Adipose tissue (tissue), 3 donors: ENCODE measurements around the gene ADGRG3. TPM values are rescaled to one million over a fixed set of nuclear protein-coding genes. Genes with fewer than 3 reads are reported as not detected.

ENCODE experiments used
- H3K27ac ChIP-seq: one replicate; pipeline ENCODE4 v1.5.1; 2013; ENCODE audit warnings: low read depth, low read length
- WGBS, 3 donors: extraction: QIAGEN DNeasy Blood & Tissue Kit; methylation state at CpG; one replicate each; pipeline ENCODE4 v1.1.7; 2013; 5-methylcytosine and 5-hydroxymethylcytosine counted together
- polyA plus RNA-seq, 3 donors: library from polyadenylated mRNA; stranded (reverse); fragments of 200-250 nt; gene quantifications; one replicate each; pipeline ENCODE4 v1.2.3, GENCODE V29; 2013
- donor health status: healthy with polysubstance abuse.
- donor health status: Bipolar disorder and iron deficiency.
- donor health status: healthy.

Gene ADGRG3
- polyA plus RNA-seq, 3 donors, result 0.32 to 15.7 (median 8.4) TPM

- peak overlapping the region; percentile 10 for H3K27ac ChIP-seq
- 39 to 59% (median 43%) methylated on average over 7 of the region's 7 CpGs for WGBS, 3 donors
Observed at GRCh38 chr16:57643147-57643874, 24.8 kb upstream of the ADGRG3 start.

DNA sequence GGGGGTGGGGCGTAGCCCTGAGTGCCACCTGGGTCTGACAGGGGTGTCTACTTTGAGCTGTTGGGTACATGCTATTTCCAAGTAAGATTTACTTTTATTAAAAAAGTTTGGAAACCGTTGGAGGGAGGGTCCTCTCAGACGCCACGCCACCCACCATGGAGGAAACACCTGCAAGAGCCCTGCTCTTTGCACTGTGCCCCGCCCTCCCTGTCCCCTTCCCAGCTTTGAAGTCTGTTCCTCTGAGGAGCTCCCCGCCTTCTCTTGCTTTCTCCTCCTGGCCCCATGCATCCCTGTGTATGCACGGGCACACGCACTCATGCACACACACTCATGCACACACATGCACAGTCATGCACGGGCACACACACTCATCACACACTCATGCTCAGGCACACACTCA, 24.2 kb upstream of the ADGRG3 start:
- 44 to 77% (median 48%) methylated on average over 9 of the region's 9 CpGs for WGBS, 3 donors
- no peak overlapping the region for H3K27ac ChIP-seq

- no peak overlapping the region for H3K27ac ChIP-seq
Observed at GRCh38 chr16:57644383-57645014, 23.6 kb upstream of the ADGRG3 start.

GRCh38 chr16:57645169-57645568, 22.9 kb upstream of the ADGRG3 start:
- WGBS, 3 donors, result 38 to 72% (median 40%) methylated on average over 10 of the region's 10 CpGs
- no peak overlapping the region for H3K27ac ChIP-seq

More at GRCh38 chr16:57644383-57645014, 23.6 kb upstream of the ADGRG3 start:
- 83 to 92% (median 84%) methylated on average over 11 of the region's 11 CpGs for WGBS, 3 donors

GRCh38 chr16:57645691-57646387, 22.3 kb upstream of the ADGRG3 start:
- WGBS, 3 donors, result 43 to 70% (median 50%) methylated on average over 23 to 24 of the region's 24 CpGs
- no peak overlapping the region for H3K27ac ChIP-seq

DNA sequence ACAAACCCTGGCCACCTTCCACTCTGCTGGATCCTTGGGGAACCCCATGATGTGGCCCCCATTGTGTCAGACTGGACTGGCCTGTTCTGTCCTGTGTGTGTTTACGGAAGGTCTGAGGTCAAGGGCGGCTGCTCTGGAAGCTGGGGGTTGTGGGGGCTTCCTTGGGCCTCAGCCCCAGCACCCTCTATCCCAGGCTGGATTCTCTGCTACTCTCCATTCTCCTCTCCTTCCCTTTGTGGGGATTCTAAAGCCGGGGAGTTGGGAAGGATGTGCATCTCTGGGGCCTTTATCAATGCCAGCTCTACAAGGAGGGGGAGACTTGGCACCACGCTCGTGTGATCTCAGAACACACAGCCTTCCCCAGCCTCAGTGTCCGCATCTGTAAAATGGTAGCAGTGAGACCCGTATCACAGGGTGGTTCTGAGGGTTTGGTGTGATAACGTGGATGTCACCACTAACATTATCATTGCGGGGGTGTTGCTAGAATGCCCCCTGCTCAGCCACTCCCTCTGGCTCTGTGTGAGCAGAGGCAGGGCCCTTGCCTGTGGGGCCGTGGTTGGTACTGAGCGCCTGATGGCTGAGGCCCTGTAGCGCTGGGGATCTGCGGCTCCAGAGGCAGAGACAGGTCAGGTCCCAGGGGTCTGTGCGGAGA, 21.6 kb upstream of the ADGRG3 start:
- no peak overlapping the region for H3K27ac ChIP-seq
- WGBS, 3 donors, result 59 to 72% (median 63%) methylated on average over 14 of the region's 14 CpGs

DNA sequence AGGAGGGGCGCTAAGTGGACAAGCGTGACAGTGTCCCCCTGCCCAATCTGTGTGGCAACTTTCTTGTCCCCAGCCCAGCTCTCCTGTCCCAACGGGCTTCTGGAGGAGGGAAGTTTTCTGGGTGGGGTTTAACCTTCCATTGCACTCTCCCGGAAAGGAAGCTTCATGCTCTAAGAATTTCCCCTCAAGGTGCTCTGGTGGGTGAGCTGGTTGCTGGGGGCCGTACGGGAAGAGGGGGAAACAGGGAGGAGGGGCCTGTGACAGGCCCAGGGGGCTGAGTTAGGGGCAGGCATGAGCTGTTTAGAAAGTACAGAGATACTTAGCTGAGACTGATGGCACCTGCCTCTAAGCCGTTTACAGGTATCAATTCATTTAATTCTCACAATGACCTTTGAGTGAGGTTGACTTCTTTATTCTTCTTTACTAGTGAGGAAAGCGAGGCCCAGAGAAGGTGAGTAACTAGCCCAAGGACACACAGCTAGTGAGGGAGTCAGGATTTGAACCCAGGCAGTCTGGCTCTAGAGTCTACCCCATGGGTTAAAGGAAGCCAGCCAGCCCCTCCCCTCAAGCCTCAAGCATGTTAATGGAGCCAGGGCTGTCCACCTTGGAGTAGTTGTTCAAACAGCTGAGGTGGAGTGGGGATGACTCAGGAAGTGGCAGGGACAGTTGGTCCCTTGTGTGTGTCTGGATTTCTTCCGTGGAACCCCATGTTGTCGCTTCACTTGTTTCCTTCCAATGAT, 20.8 kb upstream of the ADGRG3 start:
- H3K27ac ChIP-seq, result peak overlapping the region; percentile 6
- 41 to 70% (median 45%) methylated on average over 9 to 10 of the region's 10 CpGs for WGBS, 3 donors

DNA sequence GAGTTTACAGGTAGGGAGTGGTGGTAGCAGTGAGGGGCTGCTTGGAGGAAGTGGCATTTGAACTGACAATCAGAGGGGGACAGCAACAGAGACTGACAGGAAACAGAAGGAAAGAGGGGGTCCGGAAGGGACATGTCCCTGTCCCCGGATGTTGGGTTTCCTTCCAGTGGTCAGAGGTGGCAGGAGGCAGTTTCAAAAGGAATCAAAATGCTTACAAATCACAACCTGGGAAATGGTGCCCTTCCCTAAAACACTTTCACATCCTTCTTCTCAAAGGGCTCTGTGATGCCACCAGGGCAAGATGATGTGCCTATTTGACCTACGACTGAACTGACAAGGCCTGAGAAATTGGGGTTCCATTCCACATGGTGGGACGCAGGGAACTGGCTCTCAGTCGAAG, 20.0 kb upstream of the ADGRG3 start:
- 61 to 83% (median 64%) methylated on average over 5 of the region's 5 CpGs for WGBS, 3 donors
- H3K27ac ChIP-seq, result peak overlapping the region; percentile 6

GRCh38 chr16:57648581-57649442, 19.3 kb upstream of the ADGRG3 start:
- whole genome bisulfite sequencing, 3 donors, result 42 to 47% (median 45%) methylated on average over 18 of the region's 18 CpGs
- H3K27ac ChIP-seq, result no peak overlapping the region

GRCh38 chr16:57649443-57649751, 18.7 kb upstream of the ADGRG3 start:
- H3K27ac ChIP-seq, result no peak overlapping the region
- 64 to 85% (median 78%) methylated on average over 6 of the region's 6 CpGs for WGBS, 3 donors

- 88 to 90% (median 90%) methylated on average over 7 of the region's 7 CpGs for WGBS, 3 donors
- no peak overlapping the region for H3K27ac ChIP-seq
Observed at GRCh38 chr16:57649846-57650245, 18.3 kb upstream of the ADGRG3 start.

DNA sequence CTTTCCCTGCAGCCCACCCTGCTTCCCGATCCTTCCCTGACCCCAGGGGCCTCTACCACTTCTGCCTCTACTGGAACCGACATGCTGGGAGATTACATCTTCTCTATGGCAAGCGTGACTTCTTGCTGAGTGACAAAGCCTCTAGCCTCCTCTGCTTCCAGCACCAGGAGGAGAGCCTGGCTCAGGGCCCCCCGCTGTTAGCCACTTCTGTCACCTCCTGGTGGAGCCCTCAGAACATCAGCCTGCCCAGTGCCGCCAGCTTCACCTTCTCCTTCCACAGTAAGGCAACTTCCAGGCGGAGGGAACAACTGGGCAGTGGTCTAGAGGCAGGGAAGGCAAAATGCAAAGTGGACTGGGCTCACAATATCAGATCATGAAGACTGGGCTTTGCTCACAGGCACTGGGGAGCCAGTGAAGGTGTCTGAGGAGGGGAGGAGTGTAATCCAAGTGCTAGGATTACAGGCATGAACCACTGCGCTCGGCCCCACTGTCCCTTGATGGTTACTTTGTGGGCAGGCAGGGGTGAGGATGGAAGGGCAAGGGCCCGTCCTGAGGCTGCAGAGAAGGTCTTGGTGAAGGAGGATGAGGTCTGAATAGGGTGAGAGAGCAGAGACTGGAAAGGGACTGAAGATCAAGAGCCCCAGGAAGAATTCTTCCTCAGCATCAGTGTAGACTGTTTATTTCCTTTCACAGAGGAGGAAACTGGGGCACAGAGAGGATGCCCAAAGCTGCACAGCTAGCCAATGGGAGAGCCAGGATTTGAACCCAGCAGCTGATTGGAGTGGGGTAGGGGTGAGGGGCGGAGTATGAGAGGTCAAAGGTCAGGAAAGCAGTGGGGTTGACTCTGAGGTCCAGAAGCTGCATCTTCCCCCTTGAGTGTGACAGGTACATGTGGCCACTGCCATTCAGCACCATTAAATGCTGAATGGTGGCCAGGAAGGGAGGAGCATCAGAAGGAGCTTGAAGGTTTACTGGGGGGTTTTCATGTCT, 16.5 kb upstream of the ADGRG3 start:
- WGBS, 3 donors, result 84 to 92% (median 84%) methylated on average over 10 of the region's 10 CpGs
- H3K27ac ChIP-seq, result no peak overlapping the region

GRCh38 chr16:57652695-57653471, 15.2 kb upstream of the ADGRG3 start:
- WGBS, 3 donors, result 90 to 93% (median 91%) methylated on average over 23 of the region's 23 CpGs
- H3K27ac ChIP-seq, result no peak overlapping the region

- no peak overlapping the region for H3K27ac ChIP-seq
- WGBS, 3 donors, result 30 to 73% (median 33%) methylated on average over 16 of the region's 16 CpGs
Observed at GRCh38 chr16:57653936-57654335, 14.2 kb upstream of the ADGRG3 start.

DNA sequence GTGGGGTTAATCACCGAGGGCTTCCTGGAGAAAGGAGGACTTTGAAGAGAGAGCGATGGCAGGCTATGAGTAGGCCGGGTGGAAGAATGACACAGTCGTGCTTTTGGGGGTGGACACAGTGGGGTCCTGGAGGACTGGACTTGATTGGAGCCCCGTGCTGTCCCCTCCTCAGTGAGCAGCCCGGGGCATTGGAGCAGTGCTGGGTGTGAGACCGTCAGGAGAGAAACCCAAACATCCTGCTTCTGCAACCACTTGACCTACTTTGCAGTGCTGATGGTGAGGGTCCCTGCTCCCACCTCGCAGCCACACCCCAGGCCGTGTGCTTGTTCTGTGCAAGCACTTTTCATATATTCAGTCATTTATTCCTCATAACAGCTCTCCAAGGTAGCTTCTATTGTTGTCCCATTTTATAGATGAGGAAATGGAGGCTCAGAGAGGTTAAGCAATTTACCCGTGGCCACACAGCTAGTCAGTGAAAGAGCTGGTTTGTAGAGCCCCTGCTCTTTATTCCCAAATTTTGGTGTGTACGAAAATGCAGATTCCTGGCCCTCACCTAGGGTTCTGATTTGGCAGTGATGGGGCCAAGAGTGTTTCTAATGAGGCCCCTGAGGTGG, 11.7 kb upstream of the ADGRG3 start:
- WGBS, 3 donors, result 82 to 90% (median 87%) methylated on average over 11 of the region's 11 CpGs
- H3K27ac ChIP-seq, result no peak overlapping the region
